Measurements from ENCODE around the gene PRDM12.
"Not testable (repeated sequence)": the region's sequence is repeated elsewhere in the genome, so short reads cannot be mapped to it uniquely, and the experiment has no call there.

DNA sequence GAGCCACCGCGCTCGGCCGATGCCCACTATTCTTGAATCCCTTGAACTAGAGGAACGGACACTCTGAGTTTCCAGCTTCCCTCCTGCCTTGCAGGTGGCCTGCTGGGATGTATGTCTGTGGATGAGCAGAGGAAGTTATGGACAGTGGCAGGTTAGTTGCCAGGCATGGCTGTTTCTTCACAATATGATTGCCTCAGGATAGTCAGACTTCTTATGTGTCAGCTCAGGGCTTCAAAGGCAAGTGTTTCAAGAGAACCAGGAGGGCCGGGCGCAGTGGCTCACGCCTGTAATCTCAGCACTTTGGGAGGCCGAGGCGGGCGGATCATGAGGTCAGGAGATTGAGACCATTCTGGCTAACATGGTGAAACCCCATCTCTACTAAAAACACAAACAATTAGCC, 21.6 kb downstream of the PRDM12 start:
- TF ChIP-seq FOXP2 (optimal IDR thresholded peaks at IDR 0.05; ENCODE audit: control extremely low read depth, extremely low read length, insufficient read depth); POLR2AphosphoS5 (IDR thresholded peaks at IDR 0.05; ENCODE audit: borderline replicate concordance, low read depth, low read length); EZH2 (IDR thresholded peaks at IDR 0.05): not testable (repeated sequence)
